OCI-LY3 (cell line): ENCODE data around the gene FBXO21.

Experiments
- EZH2phosphoT487 ChIP-seq: fragments of 200-600 bp; shearing (Covaris generic); IDR thresholded peaks from 2 replicates; pipeline ENCODE4 v1.6.1; 2018; ENCODE audit warnings: antibody characterized with exemption, mixed run types, low read depth
- TF ChIP-seq, protein P1 (sequence below): fragments of 200-600, 300-600 bp; sonication (generic); IDR thresholded peaks from 2 replicates; pipeline ENCODE4 v1.5.1; 2014; ENCODE audit warnings: antibody characterized with exemption, low read length, low read depth

DNA sequence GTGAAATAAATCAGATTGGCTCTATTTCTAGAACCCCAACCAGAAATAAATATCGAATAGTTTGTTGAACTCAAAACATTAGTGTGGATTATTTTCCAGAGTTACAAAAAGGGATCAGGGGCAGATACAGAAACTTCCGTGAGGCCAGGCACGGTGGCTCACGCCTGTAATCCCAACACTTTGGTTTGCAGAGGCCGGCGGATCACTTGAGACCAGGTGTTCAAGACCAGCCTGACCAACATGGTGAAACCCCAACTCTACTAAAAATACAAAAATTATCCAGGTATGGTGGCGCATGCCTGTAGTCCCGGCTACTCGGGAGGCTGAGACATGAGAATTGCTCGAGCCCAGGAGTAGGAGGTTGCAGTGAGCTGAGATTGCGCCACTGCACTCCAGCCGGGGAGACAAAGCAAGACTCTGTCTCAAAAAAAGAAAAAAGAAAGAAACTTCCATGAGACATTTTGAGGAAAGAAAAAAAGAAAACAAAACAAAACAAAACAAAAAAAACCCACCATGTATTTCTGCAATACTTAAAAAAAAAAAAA lies 2.1 kb downstream of the FBXO21 start:
- TF ChIP-seq, protein P1, sequence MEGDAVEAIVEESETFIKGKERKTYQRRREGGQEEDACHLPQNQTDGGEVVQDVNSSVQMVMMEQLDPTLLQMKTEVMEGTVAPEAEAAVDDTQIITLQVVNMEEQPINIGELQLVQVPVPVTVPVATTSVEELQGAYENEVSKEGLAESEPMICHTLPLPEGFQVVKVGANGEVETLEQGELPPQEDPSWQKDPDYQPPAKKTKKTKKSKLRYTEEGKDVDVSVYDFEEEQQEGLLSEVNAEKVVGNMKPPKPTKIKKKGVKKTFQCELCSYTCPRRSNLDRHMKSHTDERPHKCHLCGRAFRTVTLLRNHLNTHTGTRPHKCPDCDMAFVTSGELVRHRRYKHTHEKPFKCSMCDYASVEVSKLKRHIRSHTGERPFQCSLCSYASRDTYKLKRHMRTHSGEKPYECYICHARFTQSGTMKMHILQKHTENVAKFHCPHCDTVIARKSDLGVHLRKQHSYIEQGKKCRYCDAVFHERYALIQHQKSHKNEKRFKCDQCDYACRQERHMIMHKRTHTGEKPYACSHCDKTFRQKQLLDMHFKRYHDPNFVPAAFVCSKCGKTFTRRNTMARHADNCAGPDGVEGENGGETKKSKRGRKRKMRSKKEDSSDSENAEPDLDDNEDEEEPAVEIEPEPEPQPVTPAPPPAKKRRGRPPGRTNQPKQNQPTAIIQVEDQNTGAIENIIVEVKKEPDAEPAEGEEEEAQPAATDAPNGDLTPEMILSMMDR = no peak
- TF ChIP-seq EZH2phosphoT487 = no peak
